GM18505 (cell line): Measurements from ENCODE around the gene SKP1.
A peak's percentile ranks its signal among the peaks of the same experiment; 100 is the strongest.

Experiments
- ATAC-seq: cut with Tn5 transposase; IDR thresholded peaks from one replicate; pipeline ENCODE4 v1.9.1; 2021; ENCODE audit not compliant: unreplicated experiment
- POLR2A ChIP-seq: IDR thresholded peaks from 4 replicates; pipeline ENCODE4 v1.6.1; 2011; ENCODE audit warnings: borderline replicate concordance; ENCODE audit not compliant: insufficient read depth, insufficient read length; ENCODE audit errors: extremely low read depth

SKP1 gene

GRCh38 chr5:134143944-134144941 lies 32.5 kb downstream of the SKP1 start:
- no peak for TF ChIP-seq POLR2A
- no peak for ATAC-seq

- no peak for ATAC-seq
- no peak for TF ChIP-seq POLR2A
Observed at GRCh38 chr5:134143431-134143830, 33.3 kb downstream of the SKP1 start.

DNA sequence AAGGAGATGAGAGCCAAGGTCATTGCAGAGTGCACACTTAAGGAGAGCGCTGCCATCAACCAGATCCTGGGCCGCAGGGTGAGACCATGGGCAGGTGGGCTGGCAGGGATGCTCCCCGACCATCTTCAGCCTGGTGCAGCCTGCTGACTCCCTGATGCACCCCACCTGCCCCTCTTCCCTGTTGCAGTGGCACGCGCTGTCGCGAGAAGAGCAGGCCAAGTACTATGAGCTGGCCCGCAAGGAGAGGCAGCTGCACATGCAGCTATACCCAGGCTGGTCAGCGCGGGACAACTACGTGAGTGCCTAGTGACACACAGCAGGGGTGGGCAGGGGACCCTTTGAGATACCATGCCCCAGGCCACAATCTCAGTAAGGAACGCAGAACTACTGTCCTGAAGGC lies 33.9 kb downstream of the SKP1 start:
- ATAC-seq = no peak
- no peak for TF ChIP-seq POLR2A

GRCh38 chr5:134142052-134142451 lies 34.7 kb downstream of the SKP1 start:
- no peak for ATAC-seq
- TF ChIP-seq POLR2A = no peak

GRCh38 chr5:134141331-134142050 lies 35.3 kb downstream of the SKP1 start:
- no peak for TF ChIP-seq POLR2A
- ATAC-seq = no peak

GRCh38 chr5:134140530-134141201 lies 36.1 kb downstream of the SKP1 start:
- ATAC-seq = no peak
- no peak for TF ChIP-seq POLR2A

DNA sequence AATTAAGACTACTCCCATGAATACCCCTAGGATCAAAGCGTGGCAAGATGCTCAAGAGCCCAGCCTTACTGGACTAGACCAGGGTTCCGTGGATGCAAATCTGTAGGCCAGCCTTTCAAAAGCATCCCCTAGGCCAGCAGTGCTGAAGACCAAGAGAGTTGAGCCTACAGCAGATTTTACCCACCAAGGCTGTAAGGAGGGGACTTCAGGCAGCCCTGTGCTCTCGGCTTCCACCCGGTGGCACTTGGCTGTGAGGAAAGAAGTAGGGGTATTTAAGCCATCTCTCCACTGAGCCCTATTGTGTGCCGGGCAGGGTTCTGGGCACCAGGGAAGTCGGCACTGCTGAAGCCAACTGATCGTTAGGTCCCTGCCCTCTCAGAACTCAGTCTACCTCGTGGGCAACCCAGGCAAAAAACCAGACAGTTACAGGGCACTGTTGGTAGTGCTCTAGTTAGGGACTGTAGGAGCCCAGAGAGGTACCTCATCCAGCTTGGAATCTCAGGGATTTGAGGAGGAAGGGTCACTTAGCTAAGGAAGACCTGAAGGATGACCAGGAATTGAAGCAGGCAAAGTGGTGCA lies 36.8 kb downstream of the SKP1 start:
- ATAC-seq = no peak
- TF ChIP-seq POLR2A = no peak

DNA sequence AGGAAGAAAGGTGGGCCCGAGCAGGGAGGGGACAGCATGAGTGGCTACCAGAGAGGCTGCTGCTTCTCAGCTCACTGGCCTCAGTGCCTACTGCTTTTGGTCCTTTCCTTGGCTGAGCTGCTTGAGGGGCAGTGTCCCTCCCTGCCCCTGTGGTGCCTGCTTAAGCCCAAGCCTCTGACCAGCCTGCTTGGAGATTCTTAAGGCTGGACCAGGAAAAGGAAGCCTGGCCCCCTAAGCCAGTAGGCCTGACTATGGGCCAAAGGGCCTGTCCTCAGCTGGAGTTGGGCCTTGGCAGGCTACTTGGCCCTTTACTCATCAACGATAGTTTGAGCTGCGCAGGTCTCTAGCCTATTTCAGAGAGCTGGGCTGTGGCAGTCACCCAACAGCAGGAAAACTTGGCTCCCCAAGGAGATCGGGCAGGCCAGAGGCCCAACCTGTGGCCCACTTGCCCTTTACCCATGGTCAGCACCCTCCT lies 37.3 kb downstream of the SKP1 start:
- no peak for ATAC-seq
- TF ChIP-seq POLR2A = no peak

DNA sequence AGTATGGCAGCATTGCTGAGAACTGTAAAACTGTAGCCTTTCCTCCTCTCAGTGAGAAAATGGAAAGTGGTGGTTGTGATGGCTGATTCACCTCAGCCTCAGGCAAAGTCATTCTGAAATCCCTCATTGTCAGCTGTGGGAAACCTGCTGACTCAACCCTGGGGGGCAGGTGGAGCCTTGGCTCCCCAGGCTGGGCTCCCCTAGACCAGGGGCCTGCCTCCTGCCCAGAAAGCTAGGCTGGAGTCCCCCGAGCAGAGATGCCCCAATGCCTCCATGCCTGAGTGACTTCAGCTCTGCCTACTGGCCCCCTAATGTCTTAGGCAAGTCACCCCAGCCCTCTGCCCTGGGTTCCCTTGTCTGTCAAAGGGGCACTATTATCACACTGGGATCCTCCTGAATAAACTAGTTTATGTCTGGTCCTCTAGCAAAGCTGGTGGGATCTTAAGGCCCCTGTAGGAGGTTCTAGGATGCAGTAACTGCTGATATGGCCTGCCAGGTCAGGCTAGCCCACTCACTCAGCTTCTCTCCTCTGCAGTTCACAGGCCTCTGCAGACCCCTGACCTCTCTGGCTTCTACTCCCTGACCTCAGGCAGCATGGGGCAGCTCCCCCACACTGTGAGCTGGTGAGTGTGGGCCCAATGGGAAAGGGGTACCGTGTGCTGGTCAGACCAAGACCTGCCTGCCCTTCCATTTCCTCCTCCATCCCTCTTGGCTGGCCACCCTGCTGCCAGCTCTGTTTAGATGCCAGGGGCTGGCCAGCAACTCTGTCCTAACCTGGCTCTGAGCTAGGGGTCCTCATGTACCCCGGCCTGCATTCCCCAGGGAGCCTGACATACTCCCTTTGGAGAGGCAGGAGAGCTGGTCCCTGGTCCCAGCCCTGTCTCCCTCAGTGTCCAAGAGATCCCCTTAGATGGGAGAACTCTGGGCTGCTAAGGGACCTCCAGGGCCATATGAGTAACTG lies 38.1 kb downstream of the SKP1 start:
- TF ChIP-seq POLR2A = peak; percentile 43
- ATAC-seq = peak; percentile 67

- no peak for TF ChIP-seq POLR2A
- no peak for ATAC-seq
Observed at GRCh38 chr5:134136771-134137170, 40.0 kb downstream of the SKP1 start.

DNA sequence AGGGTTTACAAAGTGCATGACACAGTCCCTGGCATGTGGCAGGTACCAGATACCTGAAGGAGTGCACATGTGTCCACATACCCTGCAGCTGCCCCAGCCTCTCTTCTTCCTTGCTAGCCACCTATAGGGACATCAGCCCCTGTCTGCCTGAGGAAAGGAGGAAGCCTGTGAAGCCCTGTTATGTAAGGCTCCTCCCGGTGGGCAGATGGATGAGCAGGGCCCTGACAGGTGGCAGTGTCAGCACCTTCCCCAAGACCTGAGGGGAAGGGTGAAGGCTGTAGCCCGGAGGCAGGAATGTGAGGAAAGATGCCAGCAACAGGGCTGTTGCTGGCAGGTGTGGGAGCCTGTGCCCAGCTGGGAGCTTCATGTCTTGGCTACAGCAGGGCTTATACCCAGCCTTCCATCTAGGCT lies 40.5 kb downstream of the SKP1 start:
- no peak for ATAC-seq
- TF ChIP-seq POLR2A = no peak
